ENCODE results near the gene PDE8B.

PDE8B gene

GRCh38 chr5:77214151-77214550 is 3.7 kb downstream of the PDE8B start:
- H3K4me3 ChIP-seq (ENCODE audit: low read depth, low read length, poor library complexity, severe bottlenecking), result no peak overlapping the region
- H3K36me3 ChIP-seq (ENCODE audit: insufficient read depth, low read length), result no peaks in the 10 kb centered on the region
- no peaks in the 10 kb centered on the region for H3K9me3 ChIP-seq (ENCODE audit: low read length)
- TF ChIP-seq, protein P1, sequence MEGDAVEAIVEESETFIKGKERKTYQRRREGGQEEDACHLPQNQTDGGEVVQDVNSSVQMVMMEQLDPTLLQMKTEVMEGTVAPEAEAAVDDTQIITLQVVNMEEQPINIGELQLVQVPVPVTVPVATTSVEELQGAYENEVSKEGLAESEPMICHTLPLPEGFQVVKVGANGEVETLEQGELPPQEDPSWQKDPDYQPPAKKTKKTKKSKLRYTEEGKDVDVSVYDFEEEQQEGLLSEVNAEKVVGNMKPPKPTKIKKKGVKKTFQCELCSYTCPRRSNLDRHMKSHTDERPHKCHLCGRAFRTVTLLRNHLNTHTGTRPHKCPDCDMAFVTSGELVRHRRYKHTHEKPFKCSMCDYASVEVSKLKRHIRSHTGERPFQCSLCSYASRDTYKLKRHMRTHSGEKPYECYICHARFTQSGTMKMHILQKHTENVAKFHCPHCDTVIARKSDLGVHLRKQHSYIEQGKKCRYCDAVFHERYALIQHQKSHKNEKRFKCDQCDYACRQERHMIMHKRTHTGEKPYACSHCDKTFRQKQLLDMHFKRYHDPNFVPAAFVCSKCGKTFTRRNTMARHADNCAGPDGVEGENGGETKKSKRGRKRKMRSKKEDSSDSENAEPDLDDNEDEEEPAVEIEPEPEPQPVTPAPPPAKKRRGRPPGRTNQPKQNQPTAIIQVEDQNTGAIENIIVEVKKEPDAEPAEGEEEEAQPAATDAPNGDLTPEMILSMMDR (IDR thresholded peaks at IDR 0.05; ENCODE audit: low read length), result no peak
- no peak for TF ChIP-seq EZH2 (IDR thresholded peaks at IDR 0.05; ENCODE audit: borderline replicate concordance, low read length)
- no peak overlapping the region for H3K9ac ChIP-seq (ENCODE audit: low read length)
- H3K27me3 ChIP-seq (ENCODE audit: insufficient read depth, low read length), result peaks cover 4% of the 10 kb centered on the region; the same call in 1 of the 2 replicates
- no peaks in the 10 kb centered on the region for H3K79me2 ChIP-seq (ENCODE audit: insufficient read depth, low read length)
- H4K20me1 ChIP-seq (ENCODE audit: insufficient read depth, low read length), result no peaks in the 10 kb centered on the region
- H3K4me1 ChIP-seq (ENCODE audit: insufficient read depth, low read length, severe bottlenecking), result no peaks in the 10 kb centered on the region
- H3K9me2 ChIP-seq (ENCODE audit: low read depth, low read length), result no peaks in the 10 kb centered on the region
- no peaks in the 10 kb centered on the region for H3F3A ChIP-seq (ENCODE audit: insufficient read depth, low read length)
- no peak overlapping the region for H2AFZ ChIP-seq (ENCODE audit: low read length)
- no peak overlapping the region for H3K27ac ChIP-seq (ENCODE audit: low read depth, low read length, poor library complexity, severe bottlenecking)
- H3K4me2 ChIP-seq (ENCODE audit: low read length), result no peak overlapping the region

DNA sequence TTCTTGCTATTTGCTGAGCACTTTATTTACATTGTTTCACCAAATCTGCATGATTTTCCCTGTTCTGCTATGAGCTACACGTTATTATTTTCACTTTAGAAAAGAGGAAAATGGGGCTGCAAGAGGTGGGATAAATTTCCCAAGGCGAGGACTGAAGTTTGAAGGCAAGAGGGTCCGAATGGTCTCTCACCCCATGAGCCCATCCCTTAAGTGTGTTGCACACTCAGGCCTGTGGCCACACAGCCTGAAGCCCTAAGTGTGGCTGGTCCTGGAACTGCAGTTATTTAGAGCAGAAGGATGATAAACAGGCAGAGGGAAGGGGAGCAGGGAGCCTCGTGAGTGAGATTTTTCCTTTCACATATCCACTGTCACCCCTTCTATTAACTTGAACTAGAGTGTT is 7.8 kb downstream of the PDE8B start:
- Histone ChIP-seq H3K79me2 (ENCODE audit: insufficient read depth, low read length) (no peaks in the 10 kb centered on the region), H3K9me3 (ENCODE audit: low read length) (no peaks in the 10 kb centered on the region), H3K4me2 (ENCODE audit: low read length) (no peak overlapping the region), H3K9me2 (ENCODE audit: low read depth, low read length) (no peaks in the 10 kb centered on the region), H3K27ac (ENCODE audit: low read depth, low read length, poor library complexity, severe bottlenecking) (no peak overlapping the region), H4K20me1 (ENCODE audit: insufficient read depth, low read length) (no peaks in the 10 kb centered on the region), H3F3A (ENCODE audit: insufficient read depth, low read length) (no peaks in the 10 kb centered on the region), H3K9ac (ENCODE audit: low read length) (no peak overlapping the region), H3K4me3 (ENCODE audit: low read depth, low read length, poor library complexity, severe bottlenecking) (no peak overlapping the region), H3K36me3 (ENCODE audit: insufficient read depth, low read length) (no peaks in the 10 kb centered on the region), H3K27me3 (ENCODE audit: insufficient read depth, low read length) (no peaks in the 10 kb centered on the region), H2AFZ (ENCODE audit: low read length) (no peak overlapping the region), H3K4me1 (ENCODE audit: insufficient read depth, low read length, severe bottlenecking) (no peaks in the 10 kb centered on the region)
- TF ChIP-seq, protein P1 (IDR thresholded peaks at IDR 0.05; ENCODE audit: low read length), result no peak
- TF ChIP-seq EZH2 (IDR thresholded peaks at IDR 0.05; ENCODE audit: borderline replicate concordance, low read length), result no peak

GRCh38 chr5:77221115-77221514 is 10.6 kb downstream of the PDE8B start:
- Histone ChIP-seq H3F3A (ENCODE audit: insufficient read depth, low read length) (no peaks in the 10 kb centered on the region), H3K9me3 (ENCODE audit: low read length) (no peaks in the 10 kb centered on the region), H2AFZ (ENCODE audit: low read length) (no peak overlapping the region), H3K27ac (ENCODE audit: low read depth, low read length, poor library complexity, severe bottlenecking) (no peak overlapping the region), H3K9me2 (ENCODE audit: low read depth, low read length) (no peaks in the 10 kb centered on the region), H3K4me2 (ENCODE audit: low read length) (no peak overlapping the region), H4K20me1 (ENCODE audit: insufficient read depth, low read length) (no peaks in the 10 kb centered on the region), H3K79me2 (ENCODE audit: insufficient read depth, low read length) (no peaks in the 10 kb centered on the region), H3K4me1 (ENCODE audit: insufficient read depth, low read length, severe bottlenecking) (no peaks in the 10 kb centered on the region), H3K27me3 (ENCODE audit: insufficient read depth, low read length) (no peaks in the 10 kb centered on the region), H3K4me3 (ENCODE audit: low read depth, low read length, poor library complexity, severe bottlenecking) (no peak overlapping the region), H3K9ac (ENCODE audit: low read length) (no peak overlapping the region), H3K36me3 (ENCODE audit: insufficient read depth, low read length) (no peaks in the 10 kb centered on the region)
- no peak for TF ChIP-seq EZH2 (IDR thresholded peaks at IDR 0.05; ENCODE audit: borderline replicate concordance, low read length)
- TF ChIP-seq, protein P1 (IDR thresholded peaks at IDR 0.05; ENCODE audit: low read length), result no peak
